KMS-11 (cell line): ENCODE measurements around the gene YJEFN3.

Experiments
- H2AFZ ChIP-seq: fragments of 200-600 bp; sonication (generic); 2 replicates; pipeline ENCODE4 v1.6.1; 2016; ENCODE audit warnings: antibody characterized with exemption, mixed run types, low read depth
- H3K27ac ChIP-seq: fragments of 200-600 bp; sonication (generic); 2 replicates; pipeline ENCODE4 v1.6.1; 2016; ENCODE audit warnings: mild to moderate bottlenecking, mixed run types
- H3K27me3 ChIP-seq: fragments of 200-600 bp; sonication (generic); 2 replicates; pipeline ENCODE4 v1.6.1; 2017; ENCODE audit warnings: mild to moderate bottlenecking, low read depth, mixed run types, moderate library complexity; ENCODE audit not compliant: insufficient read depth
- H3K36me3 ChIP-seq: fragments of 200-600 bp; sonication (generic); 2 replicates; pipeline ENCODE4 v1.6.1; 2017; ENCODE audit warnings: mild to moderate bottlenecking, mixed run types; ENCODE audit not compliant: insufficient read depth
- H3K4me1 ChIP-seq: fragments of 200-600 bp; sonication (generic); 2 replicates; pipeline ENCODE4 v1.6.1; 2016; ENCODE audit warnings: mild to moderate bottlenecking, low read depth, mixed run types; ENCODE audit not compliant: poor library complexity, severe bottlenecking
- H3K4me2 ChIP-seq: fragments of 200-600 bp; sonication (generic); 2 replicates; pipeline ENCODE4 v1.7.0; 2016; ENCODE audit warnings: mild to moderate bottlenecking, mixed run types
- H3K4me3 ChIP-seq: fragments of 200-600 bp; sonication (generic); IDR thresholded peaks from 2 replicates; pipeline ENCODE4 v1.6.1; 2017; ENCODE audit warnings: low read depth, low read length, mixed read lengths; ENCODE audit not compliant: insufficient read depth
- H3K79me2 ChIP-seq: fragments of 200-600 bp; sonication (generic); 2 replicates; pipeline ENCODE4 v1.6.1; 2016; ENCODE audit warnings: low read depth, mixed run types; ENCODE audit not compliant: insufficient read depth
- H3K9ac ChIP-seq: fragments of 200-600 bp; sonication (generic); 2 replicates; pipeline ENCODE4 v1.6.1; 2016; ENCODE audit warnings: mild to moderate bottlenecking, mixed run types
- H4K20me1 ChIP-seq: fragments of 200-600 bp; sonication (generic); 2 replicates; pipeline ENCODE4 v1.6.1; 2016; ENCODE audit warnings: mild to moderate bottlenecking, mixed run types; ENCODE audit not compliant: insufficient read depth
- TF ChIP-seq, protein P1 (sequence below): fragments of 200-600 bp; sonication (generic); conservative IDR thresholded peaks from 2 replicates; pipeline ENCODE4 v1.6.1; 2017; ENCODE audit warnings: low read depth, mild to moderate bottlenecking, antibody characterized with exemption, low read length, moderate library complexity, mixed read lengths

YJEFN3 gene

DNA sequence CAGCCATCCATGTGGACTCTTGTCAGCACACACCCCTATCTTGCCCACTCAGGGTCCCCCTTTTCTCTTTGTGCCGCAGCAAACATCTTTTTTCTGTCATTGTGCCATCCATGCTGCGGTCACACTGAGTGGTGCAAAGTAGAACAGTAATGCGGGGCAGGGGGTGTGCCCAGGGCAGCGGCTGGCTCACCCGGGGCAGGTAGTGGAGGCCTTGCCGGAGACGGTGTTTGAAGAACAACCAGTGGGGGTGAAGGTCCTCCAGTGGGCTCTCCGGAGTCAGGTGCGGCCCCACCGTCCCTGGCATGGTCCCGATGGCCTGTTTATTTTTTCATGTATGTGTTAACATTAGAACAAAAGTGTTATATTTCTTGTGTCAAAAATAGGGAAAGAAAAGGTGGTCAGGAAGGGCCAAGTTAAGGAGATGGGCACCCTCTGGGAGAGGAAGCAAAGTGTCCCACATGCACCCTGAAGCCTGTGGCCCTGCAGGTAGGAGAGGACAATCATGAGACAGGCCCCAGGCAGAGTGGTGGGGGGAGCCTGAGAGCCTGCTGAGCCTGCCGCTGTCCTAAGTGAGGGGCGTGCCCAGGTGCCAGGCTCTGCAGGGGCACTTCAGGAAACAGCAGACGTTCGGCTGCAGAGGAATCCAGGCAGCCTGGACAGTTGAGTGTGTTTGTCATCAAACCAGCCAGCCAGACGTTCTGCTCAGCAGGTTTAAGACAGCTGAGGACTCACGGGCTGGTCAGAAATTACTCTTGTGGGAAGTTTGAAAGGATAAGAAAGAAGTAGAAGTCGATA, 25.7 kb upstream of the YJEFN3 start:
- Histone ChIP-seq H3K27ac (no peak overlapping the region), H3K4me1 (no peaks in the 10 kb centered on the region), H3K36me3 (peaks cover 2% of the 10 kb centered on the region; the same call in 1 of the 2 replicates), H3K4me2 (no peak overlapping the region), H3K79me2 (no peaks in the 10 kb centered on the region), H2AFZ (no peak overlapping the region), H3K4me3 (no peak overlapping the region), H3K27me3 (no peaks in the 10 kb centered on the region), H3K9ac (no peak overlapping the region), H4K20me1 (no peaks in the 10 kb centered on the region)
- TF ChIP-seq, protein P1, sequence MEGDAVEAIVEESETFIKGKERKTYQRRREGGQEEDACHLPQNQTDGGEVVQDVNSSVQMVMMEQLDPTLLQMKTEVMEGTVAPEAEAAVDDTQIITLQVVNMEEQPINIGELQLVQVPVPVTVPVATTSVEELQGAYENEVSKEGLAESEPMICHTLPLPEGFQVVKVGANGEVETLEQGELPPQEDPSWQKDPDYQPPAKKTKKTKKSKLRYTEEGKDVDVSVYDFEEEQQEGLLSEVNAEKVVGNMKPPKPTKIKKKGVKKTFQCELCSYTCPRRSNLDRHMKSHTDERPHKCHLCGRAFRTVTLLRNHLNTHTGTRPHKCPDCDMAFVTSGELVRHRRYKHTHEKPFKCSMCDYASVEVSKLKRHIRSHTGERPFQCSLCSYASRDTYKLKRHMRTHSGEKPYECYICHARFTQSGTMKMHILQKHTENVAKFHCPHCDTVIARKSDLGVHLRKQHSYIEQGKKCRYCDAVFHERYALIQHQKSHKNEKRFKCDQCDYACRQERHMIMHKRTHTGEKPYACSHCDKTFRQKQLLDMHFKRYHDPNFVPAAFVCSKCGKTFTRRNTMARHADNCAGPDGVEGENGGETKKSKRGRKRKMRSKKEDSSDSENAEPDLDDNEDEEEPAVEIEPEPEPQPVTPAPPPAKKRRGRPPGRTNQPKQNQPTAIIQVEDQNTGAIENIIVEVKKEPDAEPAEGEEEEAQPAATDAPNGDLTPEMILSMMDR, result no peak

DNA sequence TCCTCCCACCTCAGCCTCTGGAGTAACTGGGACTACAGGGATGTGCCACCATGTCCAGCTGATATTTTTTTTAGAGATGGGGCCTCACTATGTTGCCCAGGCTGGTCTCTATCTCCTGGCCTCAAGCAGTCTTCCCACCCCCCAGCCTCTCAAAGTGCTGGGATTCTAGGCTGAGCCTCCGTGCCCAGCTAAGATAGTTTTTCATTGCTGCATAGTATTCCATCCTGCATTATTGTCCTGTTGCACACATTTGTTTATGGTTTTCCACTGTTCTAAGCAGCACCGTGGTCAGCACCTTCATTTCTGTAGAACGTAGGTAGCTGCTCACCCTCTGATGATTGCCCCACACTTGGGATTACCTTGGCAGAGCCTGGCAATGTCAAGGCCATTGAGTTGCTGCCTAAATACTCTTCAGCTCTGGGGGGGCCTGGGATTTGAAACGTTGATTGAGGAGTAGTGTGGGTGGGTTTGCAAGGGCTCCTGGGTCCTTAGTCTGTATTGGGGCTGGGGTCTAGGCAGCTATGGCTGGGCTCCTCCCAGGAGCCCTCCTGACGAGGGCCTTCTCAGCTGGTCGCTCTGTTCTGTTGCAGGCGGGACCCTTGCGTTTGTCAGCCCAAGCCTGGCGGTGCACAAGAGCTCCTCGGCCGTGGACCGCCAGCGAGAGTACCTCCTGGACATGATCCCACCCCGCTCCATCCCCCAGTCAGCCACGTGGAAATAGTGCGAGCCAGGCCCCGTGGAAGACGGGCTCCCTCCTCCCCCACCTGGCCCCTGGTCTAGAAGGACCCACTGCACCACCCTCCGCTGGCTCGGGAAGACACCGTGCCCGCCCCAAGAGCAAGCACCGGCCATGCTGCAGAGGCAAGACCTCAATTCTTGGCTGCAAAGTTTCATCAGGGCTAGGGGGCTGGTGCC, 23.7 kb upstream of the YJEFN3 start:
- Histone ChIP-seq H4K20me1 (no peaks in the 10 kb centered on the region), H3K79me2 (no peaks in the 10 kb centered on the region), H3K27ac (no peak overlapping the region)

DNA sequence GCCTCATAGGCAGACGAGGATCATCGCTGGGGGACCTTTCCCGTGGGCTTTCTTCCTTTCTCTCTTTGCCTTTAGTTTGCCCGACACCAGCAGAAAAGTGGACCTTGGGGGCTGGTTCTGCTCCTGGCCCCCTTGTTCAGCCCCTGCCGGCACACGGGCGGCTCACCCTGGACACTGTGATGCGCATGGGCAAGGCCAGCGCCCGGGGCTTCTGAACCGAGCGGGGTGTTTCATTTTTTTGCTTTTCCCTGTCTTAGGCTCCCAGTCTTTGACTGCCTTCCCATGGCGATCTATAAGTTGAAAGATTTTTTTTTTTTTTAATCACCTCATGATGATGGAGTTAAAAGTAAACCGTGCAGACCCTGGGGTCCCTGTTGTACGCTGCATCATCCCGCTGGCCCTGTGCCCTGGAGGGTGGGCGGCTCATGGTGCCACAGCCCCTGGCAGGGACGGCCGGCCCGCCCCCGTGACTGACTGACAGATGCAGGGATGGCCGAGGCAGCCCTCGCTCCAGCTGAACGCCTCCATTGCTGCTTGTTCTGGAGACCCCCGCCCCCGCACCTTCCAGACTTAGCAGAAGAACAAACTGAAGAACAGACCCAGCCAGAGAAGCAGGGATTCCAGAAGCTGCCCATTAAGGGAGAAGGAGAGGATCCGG, 22.9 kb upstream of the YJEFN3 start:
- Histone ChIP-seq H3K27ac (no peak overlapping the region), H3K79me2 (no peaks in the 10 kb centered on the region), H3K9ac (no peak overlapping the region), H2AFZ (no peak overlapping the region), H3K4me2 (no peak overlapping the region), H3K27me3 (no peaks in the 10 kb centered on the region), H4K20me1 (no peaks in the 10 kb centered on the region), H3K36me3 (peaks cover 2% of the 10 kb centered on the region; the same call in 1 of the 2 replicates), H3K4me3 (no peak overlapping the region), H3K4me1 (no peaks in the 10 kb centered on the region)
- TF ChIP-seq, protein P1, result no peak

More for the DNA sequence above, 23.7 kb upstream of the YJEFN3 start:
- H2AFZ ChIP-seq, result no peak overlapping the region
- TF ChIP-seq, protein P1, result no peak
- no peaks in the 10 kb centered on the region for H3K27me3 ChIP-seq
- H3K9ac ChIP-seq, result no peak overlapping the region
- no peak overlapping the region for H3K4me3 ChIP-seq
- H3K36me3 ChIP-seq, result peaks cover 2% of the 10 kb centered on the region; the same call in 1 of the 2 replicates
- H3K4me1 ChIP-seq, result no peaks in the 10 kb centered on the region
- no peak overlapping the region for H3K4me2 ChIP-seq

DNA sequence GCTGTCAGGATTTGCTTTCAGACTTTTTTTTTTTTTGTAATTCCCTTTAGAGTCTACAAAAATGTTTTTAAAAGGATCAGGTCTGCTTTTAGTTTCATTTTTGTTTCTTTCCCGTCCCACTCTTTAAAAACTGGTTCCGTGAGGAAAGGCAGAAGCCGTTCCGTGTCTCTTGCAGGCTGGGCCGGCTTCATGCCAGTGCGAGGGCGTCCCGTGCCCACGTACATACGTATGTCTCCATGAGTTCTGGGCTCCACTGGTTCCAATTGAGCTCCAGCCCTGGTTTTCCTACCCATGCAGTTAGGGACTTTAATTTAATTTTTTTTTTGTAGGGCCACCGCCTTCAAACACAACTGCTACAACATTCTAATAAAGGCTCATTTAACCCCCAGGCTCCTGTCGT, 22.1 kb upstream of the YJEFN3 start:
- Histone ChIP-seq H3K4me3 (no peak overlapping the region), H3K9ac (no peak overlapping the region), H3K79me2 (no peaks in the 10 kb centered on the region), H3K27ac (no peak overlapping the region), H2AFZ (no peak overlapping the region), H3K36me3 (0 out of 2 replicates have a peak, but pooled peaks cover 2% of the 10 kb centered on the region), H3K4me1 (no peaks in the 10 kb centered on the region), H3K4me2 (no peak overlapping the region), H4K20me1 (no peaks in the 10 kb centered on the region), H3K27me3 (no peaks in the 10 kb centered on the region)
- TF ChIP-seq, protein P1, result no peak
